GM12872 (cell line): ENCODE measurements around the gene TMEM86A.

Source experiments
- TF ChIP-seq, protein P1 (sequence below): IDR thresholded peaks from 3 replicates; pipeline ENCODE4 v1.5.1; 2011; ENCODE audit warnings: low read depth, mild to moderate bottlenecking, low read length, moderate library complexity; ENCODE audit not compliant: insufficient read depth

TMEM86A gene

DNA sequence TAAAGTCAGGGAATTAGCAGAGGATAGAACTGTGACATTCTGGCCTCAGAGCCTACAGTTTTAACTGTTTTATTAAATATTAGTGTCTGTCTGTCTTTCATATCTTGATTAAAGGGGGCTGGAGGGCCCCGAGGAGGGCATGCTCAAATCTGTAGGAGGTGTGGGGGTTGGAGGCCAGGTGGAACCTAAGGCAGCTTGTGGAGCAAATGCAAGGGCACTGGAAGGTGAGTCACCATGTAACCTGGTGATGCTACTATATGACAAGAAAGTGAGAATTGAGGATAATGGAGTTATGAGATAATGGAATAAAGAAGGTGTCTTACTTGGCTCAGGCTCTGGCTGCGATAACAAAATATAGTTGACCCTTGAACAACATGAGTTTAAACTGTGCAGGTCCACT is 27.3 kb upstream of the TMEM86A start:
- TF ChIP-seq, protein P1, sequence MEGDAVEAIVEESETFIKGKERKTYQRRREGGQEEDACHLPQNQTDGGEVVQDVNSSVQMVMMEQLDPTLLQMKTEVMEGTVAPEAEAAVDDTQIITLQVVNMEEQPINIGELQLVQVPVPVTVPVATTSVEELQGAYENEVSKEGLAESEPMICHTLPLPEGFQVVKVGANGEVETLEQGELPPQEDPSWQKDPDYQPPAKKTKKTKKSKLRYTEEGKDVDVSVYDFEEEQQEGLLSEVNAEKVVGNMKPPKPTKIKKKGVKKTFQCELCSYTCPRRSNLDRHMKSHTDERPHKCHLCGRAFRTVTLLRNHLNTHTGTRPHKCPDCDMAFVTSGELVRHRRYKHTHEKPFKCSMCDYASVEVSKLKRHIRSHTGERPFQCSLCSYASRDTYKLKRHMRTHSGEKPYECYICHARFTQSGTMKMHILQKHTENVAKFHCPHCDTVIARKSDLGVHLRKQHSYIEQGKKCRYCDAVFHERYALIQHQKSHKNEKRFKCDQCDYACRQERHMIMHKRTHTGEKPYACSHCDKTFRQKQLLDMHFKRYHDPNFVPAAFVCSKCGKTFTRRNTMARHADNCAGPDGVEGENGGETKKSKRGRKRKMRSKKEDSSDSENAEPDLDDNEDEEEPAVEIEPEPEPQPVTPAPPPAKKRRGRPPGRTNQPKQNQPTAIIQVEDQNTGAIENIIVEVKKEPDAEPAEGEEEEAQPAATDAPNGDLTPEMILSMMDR: no peak

DNA sequence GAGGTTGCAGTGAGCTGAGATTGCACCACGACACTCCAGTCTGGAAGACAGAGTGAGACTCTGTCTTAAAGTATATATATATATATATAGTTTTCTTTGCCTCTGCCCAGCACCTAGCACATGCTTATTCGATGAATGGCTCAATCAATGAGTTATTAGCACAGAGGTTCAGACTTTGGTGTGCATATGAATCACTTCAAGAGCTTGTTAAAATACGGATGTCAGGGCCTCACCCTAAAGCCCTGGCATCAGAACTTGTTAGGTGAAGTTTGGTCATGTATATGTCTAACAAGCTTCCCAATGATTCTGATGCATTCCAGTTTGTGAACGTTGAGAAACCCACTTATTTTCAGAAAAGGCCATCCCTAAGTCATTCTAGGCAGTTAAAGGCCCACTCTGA is 21.8 kb upstream of the TMEM86A start:
- TF ChIP-seq, protein P1: no peak

DNA sequence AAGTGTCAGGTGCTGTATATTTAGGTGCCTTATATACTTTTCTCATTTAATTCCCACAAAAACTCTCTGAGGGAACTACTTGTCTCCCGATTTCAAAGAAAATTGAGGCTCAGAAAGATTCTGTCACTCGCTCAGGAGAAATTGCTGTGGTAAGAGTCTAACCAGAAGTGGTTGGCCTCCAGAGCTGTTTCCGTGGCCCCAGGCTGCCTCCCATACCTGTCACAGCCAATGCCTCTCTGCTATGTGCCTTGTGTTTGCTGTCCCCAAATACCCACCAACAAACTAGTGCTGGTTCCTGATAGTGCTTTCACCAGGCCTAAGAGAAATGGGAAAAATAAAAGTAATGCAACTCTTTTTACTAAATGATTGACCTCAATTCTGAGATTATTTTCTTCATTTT is 21.0 kb upstream of the TMEM86A start:
- TF ChIP-seq, protein P1: no peak

DNA sequence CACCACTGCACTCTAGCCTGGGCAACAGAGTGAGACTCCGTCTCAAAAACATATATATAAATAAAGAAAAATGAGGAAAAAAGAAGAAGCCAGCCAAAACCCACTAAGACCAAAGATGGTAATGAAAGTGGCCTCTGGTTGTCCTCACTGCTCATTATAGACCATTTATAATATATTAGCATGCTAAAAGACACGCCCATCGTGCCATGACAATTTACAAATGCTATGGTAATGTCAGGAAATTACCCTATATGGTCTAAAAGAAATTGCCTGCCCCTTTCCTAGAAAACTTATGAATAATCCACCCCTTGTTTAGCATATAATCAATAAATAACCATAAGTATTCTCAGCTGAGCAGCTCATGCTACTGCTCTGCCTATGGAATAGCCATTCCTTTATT is 16.1 kb upstream of the TMEM86A start:
- TF ChIP-seq, protein P1: no peak

GRCh38 chr11:18684267-18684666 is 14.3 kb upstream of the TMEM86A start:
- TF ChIP-seq, protein P1: no peak

GRCh38 chr11:18692941-18693760 is 5.4 kb upstream of the TMEM86A start:
- TF ChIP-seq, protein P1: no peak

GRCh38 chr11:18696638-18697225 is 1.8 kb upstream of the TMEM86A start:
- TF ChIP-seq, protein P1: no peak
